Heart right ventricle (tissue), 16 donors: ENCODE data around the gene SLIT3. TPM values are rescaled to one million over a fixed set of nuclear protein-coding genes. Genes with fewer than 3 reads are reported as not detected.

ENCODE experiments used
- ATAC-seq, 8 donors: fragments of 200-7000 bp; cut with Tn5 transposase; one replicate each; pipeline ENCODE4 v1.9.1; 2020; ENCODE audit warnings: mild to moderate bottlenecking in 8 of 8, moderate library complexity in 8 of 8, moderate number of reproducible peaks in 1 of 8
- DNase-seq, 2 donors: peaks; one replicate each; pipeline ENCODE4 v3.0.0-alpha.2; 2020
- H3K27ac ChIP-seq, 10 donors: fragments of 200-600 bp; sonication (generic) in 2 of 10; one replicate each; pipeline versions ENCODE4 v1.5.0 to v1.8.0; 2020 to 2022; ENCODE audit warnings: mild to moderate bottlenecking in 3 of 10
- H3K27me3 ChIP-seq, 7 donors: fragments of 200-600 bp; one replicate each; pipeline ENCODE4 v1.8.0; 2021 to 2022; ENCODE audit warnings: mild to moderate bottlenecking in 2 of 7
- H3K36me3 ChIP-seq, 9 donors: fragments of 200-600 bp; sonication (generic) in 1 of 9; one replicate each; pipeline versions ENCODE4 v1.5.0 to v1.8.0; 2020 to 2022; ENCODE audit warnings: mild to moderate bottlenecking in 2 of 9
- H3K4me1 ChIP-seq, 9 donors: fragments of 200-600 bp; sonication (generic) in 1 of 9; one replicate each; pipeline versions ENCODE4 v1.5.0 to v1.8.0; 2020 to 2022; ENCODE audit warnings: mild to moderate bottlenecking in 4 of 9
- H3K4me3 ChIP-seq, 10 donors: fragments of 200-600 bp; sonication (generic) in 2 of 10; one replicate each; pipeline versions ENCODE4 v1.5.0 to v1.8.0; 2020 to 2022; ENCODE audit warnings: mild to moderate bottlenecking in 7 of 10, moderate library complexity in 2 of 10
- H3K9me3 ChIP-seq, 11 donors: fragments of 200-600 bp in 10 of 11; sonication (generic) in 2 of 11; one replicate each; pipeline versions ENCODE4 v1.5.0 to v1.8.0; 2013 to 2022; ENCODE audit warnings: mild to moderate bottlenecking in 2 of 11, control low read depth in 1 of 11, moderate library complexity in 1 of 11
- WGBS, 2 donors: extraction: QIAGEN DNeasy Blood & Tissue Kit; methylation state at CpG; one replicate each; pipeline ENCODE4 v1.1.7; 2013; ENCODE audit warnings: inconsistent platforms in 1 of 2; 5-methylcytosine and 5-hydroxymethylcytosine counted together
- intact Hi-C, 10 donors: fragments of 100-400 bp; cut with DNase I; formaldehyde crosslinking; loops; one replicate each; pipeline versions ENCODE4 v1.11.1 to v1.14.2; 2022
- polyA plus RNA-seq, 2 donors: library from polyadenylated mRNA; stranded (reverse); fragments of 200-250 nt; gene quantifications; one replicate each; pipeline ENCODE4 v1.2.3, GENCODE V29; 2013
- total RNA-seq, 10 donors: library from RNA; stranded (reverse); fragmentation: NEBNext Ultra II Directional in 3 of 10; extraction: Animal tissue kit (Norgen Biotek cat#: 25700) in 3 of 10; gene quantifications; one replicate each; pipeline versions ENCODE4 v1.2.1 to v1.2.4, GENCODE V29; 2021 to 2023
- TF ChIP-seq, protein P1 (sequence below), 9 donors: fragments of 200-600 bp; sonication (generic) in 2 of 9; IDR thresholded peaks; one replicate each; pipeline versions ENCODE4 v1.5.0 to v1.8.0; 2021 to 2022; ENCODE audit warnings: antibody characterized with exemption in 9 of 9, mild to moderate bottlenecking in 5 of 9, moderate library complexity in 1 of 9
- donor health status: Arrhythmogenic right ventricular cardiomyopathy.
- donor health status: ischemic (EF 13 %, LVEDD 7.1; RV severe dilation, severe dysfunction).
- donor health status: healthy with polysubstance abuse.
- donor health status: DM: no; HTN: yes; CAD: no.
- donor health status: DM: no; HTN: no; CAD: no.
- donor health status: ischemic (EF 25% LVEDD 6.9; RV normal size, moderate dysfunction).
- donor health status: ischemic (EF 25% LVEDD 5.7; RV mildly dilated, moderate dysfunction).
- donor health status: healthy.
- donor health status: DM: yes; HTN: yes; CAD: no.
- donor health status: Ischemic cardiomyopathy.
- donor health status: ischemic (EF 35%, LVEDD 5.7; RV mildly dilated, moderate dysfunction).
- donor health status: nonischemic (EF 11% LVEDD 7.7; RV severe dilation, severe dysfunction).
- donor health status: DM: yes; HTN: yes; CAD: no.
- donor health status: PGD.
- donor health status: ischemic (EF 29% LVEDD 5.4; RV normal size, mild dysfunction).
- donor health status: nonischemic (EF 23%, LVEDD 6.1; RV moderate dilation, normal function).

Gene SLIT3
- total and polyA plus RNA-seq, 12 donors, result 2.0 to 29.2 (median 12.1) TPM

DNA sequence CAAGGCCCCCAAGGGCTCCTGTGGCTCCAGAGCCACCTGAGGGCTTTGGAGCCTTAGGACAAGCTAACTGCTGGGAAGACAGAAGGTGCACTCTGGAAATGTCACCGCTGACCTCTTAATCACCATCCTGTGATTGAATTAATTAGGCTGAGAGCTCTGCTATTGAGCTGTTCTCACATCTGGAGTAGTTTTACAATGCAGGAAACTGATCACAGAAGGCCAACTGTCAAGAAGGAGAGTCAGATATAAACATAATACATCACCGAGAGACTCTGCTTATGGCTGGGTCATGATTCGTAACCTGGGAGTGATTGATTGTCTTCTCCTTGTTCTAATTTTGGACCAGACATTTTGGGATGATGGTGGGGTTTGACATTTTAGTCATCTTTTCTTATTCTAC lies 226.1 kb downstream of the SLIT3 start:
- TF ChIP-seq, protein P1, sequence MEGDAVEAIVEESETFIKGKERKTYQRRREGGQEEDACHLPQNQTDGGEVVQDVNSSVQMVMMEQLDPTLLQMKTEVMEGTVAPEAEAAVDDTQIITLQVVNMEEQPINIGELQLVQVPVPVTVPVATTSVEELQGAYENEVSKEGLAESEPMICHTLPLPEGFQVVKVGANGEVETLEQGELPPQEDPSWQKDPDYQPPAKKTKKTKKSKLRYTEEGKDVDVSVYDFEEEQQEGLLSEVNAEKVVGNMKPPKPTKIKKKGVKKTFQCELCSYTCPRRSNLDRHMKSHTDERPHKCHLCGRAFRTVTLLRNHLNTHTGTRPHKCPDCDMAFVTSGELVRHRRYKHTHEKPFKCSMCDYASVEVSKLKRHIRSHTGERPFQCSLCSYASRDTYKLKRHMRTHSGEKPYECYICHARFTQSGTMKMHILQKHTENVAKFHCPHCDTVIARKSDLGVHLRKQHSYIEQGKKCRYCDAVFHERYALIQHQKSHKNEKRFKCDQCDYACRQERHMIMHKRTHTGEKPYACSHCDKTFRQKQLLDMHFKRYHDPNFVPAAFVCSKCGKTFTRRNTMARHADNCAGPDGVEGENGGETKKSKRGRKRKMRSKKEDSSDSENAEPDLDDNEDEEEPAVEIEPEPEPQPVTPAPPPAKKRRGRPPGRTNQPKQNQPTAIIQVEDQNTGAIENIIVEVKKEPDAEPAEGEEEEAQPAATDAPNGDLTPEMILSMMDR (IDR thresholded peaks at IDR 0.05), result no peak
- no peaks in the 10 kb centered on the region for H3K36me3 ChIP-seq
- H3K4me1 ChIP-seq, result peaks cover 0 to 6% (median 0%) of the 10 kb centered on the region in 9 donors
- DNase-seq, result no peak
- 89 to 91% methylated on average over 3 of the region's 3 CpGs for WGBS, 2 donors
- no peaks in the 10 kb centered on the region for H3K27me3 ChIP-seq
- no peaks in the 10 kb centered on the region for H3K9me3 ChIP-seq
- intact Hi-C loops, result no loop called here
- ATAC-seq, result no peak
- no peak overlapping the region for H3K27ac ChIP-seq
- no peak overlapping the region for H3K4me3 ChIP-seq

GRCh38 chr5:169072233-169072632 lies 228.7 kb downstream of the SLIT3 start:
- Histone ChIP-seq H3K9me3 (no peaks in the 10 kb centered on the region), H3K4me1 (peaks cover 0 to 13% (median 7%) of the 10 kb centered on the region in 9 donors), H3K27ac (no peak overlapping the region), H3K36me3 (no peaks in the 10 kb centered on the region), H3K27me3 (no peaks in the 10 kb centered on the region), H3K4me3 (no peak overlapping the region)
- intact Hi-C loops, result no loop called here
- DNase-seq (no peak), ATAC-seq (no peak)
- TF ChIP-seq, protein P1 (IDR thresholded peaks at IDR 0.05), result no peak

GRCh38 chr5:169070413-169070812 lies 230.5 kb downstream of the SLIT3 start:
- Histone ChIP-seq H3K36me3 (no peaks in the 10 kb centered on the region), H3K27me3 (no peaks in the 10 kb centered on the region), H3K27ac (no peak overlapping the region), H3K4me3 (no peak overlapping the region), H3K4me1 (peaks cover 0 to 13% (median 7%) of the 10 kb centered on the region in 9 donors), H3K9me3 (no peaks in the 10 kb centered on the region)
- ATAC-seq (no peak), DNase-seq (no peak)
- WGBS, 2 donors, result 50 to 75% methylated on average over 4 of the region's 4 CpGs
- TF ChIP-seq, protein P1 (IDR thresholded peaks at IDR 0.05), result no peak
- intact Hi-C loops, result no loop called here

- peaks cover 0 to 6% (median 0%) of the 10 kb centered on the region in 7 donors for H3K27me3 ChIP-seq
- DNase-seq (no peak), ATAC-seq (peak in 3 of 8 donors; percentile 25 to 52 (median 28))
- intact Hi-C loops, result no loop called here
- TF ChIP-seq, protein P1 (IDR thresholded peaks at IDR 0.05), result no peak
- H3K4me1 ChIP-seq, result peaks cover 0 to 30% (median 12%) of the 10 kb centered on the region in 9 donors
- no peaks in the 10 kb centered on the region for H3K36me3 ChIP-seq
- peak overlapping the region in 1 of 10 donors; percentile 3 for H3K27ac ChIP-seq
- no peaks in the 10 kb centered on the region for H3K9me3 ChIP-seq
- H3K4me3 ChIP-seq, result no peak overlapping the region
- WGBS, 2 donors, result 38 to 44% methylated on average over 2 of the region's 2 CpGs
Observed at GRCh38 chr5:169067751-169068173, 233.2 kb downstream of the SLIT3 start.
